Hepatocyte (in vitro differentiated cells): ENCODE data around the gene SGPP2. TPM values are rescaled to one million over a fixed set of nuclear protein-coding genes. Genes with fewer than 3 reads are reported as not detected.

Experiments used
- DNase-seq: peaks from one replicate; pipeline ENCODE4 v3.0.0-alpha.2; 2016; ENCODE audit warnings: low spot score
- H2AFZ ChIP-seq: fragments of 200-600 bp; sonication (generic); 2 replicates; pipeline ENCODE4 v1.6.0; 2016; ENCODE audit warnings: antibody characterized with exemption, mild to moderate bottlenecking
- H3K27ac ChIP-seq: fragments of 200-600 bp; sonication (generic); 2 replicates; pipeline ENCODE4 v1.5.1; 2016; ENCODE audit warnings: mild to moderate bottlenecking
- H3K27me3 ChIP-seq: fragments of 200-600 bp; sonication (generic); 2 replicates; pipeline ENCODE4 v1.6.1; 2016
- H3K36me3 ChIP-seq: fragments of 200-600 bp; sonication (generic); replicated peaks from 2 replicates; pipeline ENCODE4 v1.5.1; 2016; ENCODE audit warnings: low read depth; ENCODE audit not compliant: insufficient read depth
- H3K4me1 ChIP-seq: fragments of 200-600 bp; sonication (generic); 2 replicates; pipeline ENCODE4 v1.5.1; 2016; ENCODE audit warnings: mild to moderate bottlenecking, moderate library complexity; ENCODE audit not compliant: insufficient read depth
- H3K4me2 ChIP-seq: fragments of 200-600 bp; sonication (generic); 2 replicates; pipeline ENCODE4 v1.6.0; 2016
- H3K4me3 ChIP-seq: fragments of 200-600 bp; sonication (generic); 2 replicates; pipeline ENCODE4 v1.5.1; 2016; ENCODE audit warnings: mild to moderate bottlenecking
- H3K79me2 ChIP-seq: fragments of 200-600 bp; sonication (generic); 2 replicates; pipeline ENCODE4 v1.6.0; 2017; ENCODE audit warnings: mild to moderate bottlenecking
- H3K9me2 ChIP-seq: fragments of 200-600 bp; sonication (generic); replicated peaks from 2 replicates; pipeline ENCODE4 v1.6.0; 2017; ENCODE audit warnings: mild to moderate bottlenecking; ENCODE audit not compliant: insufficient read depth
- H3K9me3 ChIP-seq: fragments of 200-600 bp; sonication (generic); 2 replicates; pipeline ENCODE4 v1.5.1; 2016; ENCODE audit warnings: low read depth, mild to moderate bottlenecking
- H4K20me1 ChIP-seq: fragments of 200-600 bp; sonication (generic); 2 replicates; pipeline ENCODE4 v1.6.0; 2016; ENCODE audit warnings: mild to moderate bottlenecking; ENCODE audit not compliant: insufficient read depth, poor library complexity, severe bottlenecking
- EZH2 ChIP-seq: fragments of 200-600 bp; sonication (generic); IDR thresholded peaks from 2 replicates; pipeline ENCODE4 v1.6.1; 2016; ENCODE audit warnings: antibody characterized with exemption, mild to moderate bottlenecking, borderline replicate concordance
- EZH2phosphoT487 ChIP-seq: fragments of 200-600 bp; sonication (generic); IDR thresholded peaks from one replicate; pipeline ENCODE4 v1.6.1; 2018; ENCODE audit warnings: antibody characterized with exemption, mild to moderate bottlenecking, low read depth, moderate library complexity; ENCODE audit not compliant: unreplicated experiment, severe bottlenecking
- WGBS: methylation state at CpG from one replicate; pipeline ENCODE4 v1.1.6; 2016; ENCODE audit warnings: low lambda C conversion rate; ENCODE audit errors: missing lambda C conversion rate; 5-methylcytosine and 5-hydroxymethylcytosine counted together
- polyA plus RNA-seq: library from polyadenylated mRNA; unstranded; fragments of >200 nt; fragmentation: Nextera tagmentation; extraction: Ambion mirVana; gene quantifications from 2 replicates; pipeline ENCODE4 v1.2.1, GENCODE V29; 2016
- total RNA-seq: library from RNA; depleted of rRNA; stranded (reverse); fragments of >200 nt; gene quantifications from 2 replicates; pipeline ENCODE4 v1.2.3, GENCODE V29; 2014
- TF ChIP-seq, protein P1 (sequence below): fragments of 200-600 bp; sonication (generic); IDR thresholded peaks from 2 replicates; pipeline ENCODE4 v1.5.1; 2016; ENCODE audit warnings: antibody characterized with exemption, mild to moderate bottlenecking; ENCODE audit not compliant: poor library complexity

SGPP2 gene
- total and polyA plus RNA-seq, 2 experiments from 2014 or later: 1.4 to 1.8 TPM

DNA sequence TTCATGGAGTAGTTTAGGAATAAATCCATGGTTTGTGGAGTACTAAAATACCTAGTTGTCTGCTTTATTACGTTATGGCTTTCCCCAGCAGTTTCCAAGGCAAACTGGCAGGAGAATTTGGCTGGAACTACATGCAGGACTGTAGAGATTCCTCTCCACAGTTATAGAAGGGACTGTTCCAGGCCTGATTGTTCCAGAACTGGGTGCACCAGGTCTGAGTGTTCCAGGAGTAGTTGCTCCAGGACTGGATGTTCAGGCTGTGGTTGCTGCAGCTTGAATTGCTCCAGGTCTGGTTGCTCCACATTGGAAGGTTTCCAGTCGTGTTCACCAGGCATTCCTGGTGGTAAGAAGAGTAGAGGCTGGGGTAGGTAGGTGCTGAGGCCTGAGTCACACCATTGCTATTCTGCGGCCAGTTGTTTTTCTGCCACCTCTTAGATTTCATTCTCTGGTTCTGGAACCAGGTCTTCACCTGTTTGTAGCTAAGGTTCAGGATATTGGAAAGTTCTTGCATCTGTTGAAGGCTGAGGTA, 28.1 kb downstream of the SGPP2 start:
- Histone ChIP-seq H4K20me1 (no peaks in the 10 kb centered on the region), H3K4me2 (no peak overlapping the region), H3K27ac (no peak overlapping the region), H3K9me3 (no peaks in the 10 kb centered on the region), H2AFZ (no peak overlapping the region), H3K36me3 (no peaks in the 10 kb centered on the region), H3K4me3 (no peak overlapping the region), H3K79me2 (no peaks in the 10 kb centered on the region), H3K4me1 (no peaks in the 10 kb centered on the region), H3K27me3 (peaks cover 3% of the 10 kb centered on the region), H3K9me2 (no peaks in the 10 kb centered on the region)
- DNase-seq: no peak
- TF ChIP-seq EZH2 (no peak), EZH2phosphoT487 (no peak)
- TF ChIP-seq, protein P1, sequence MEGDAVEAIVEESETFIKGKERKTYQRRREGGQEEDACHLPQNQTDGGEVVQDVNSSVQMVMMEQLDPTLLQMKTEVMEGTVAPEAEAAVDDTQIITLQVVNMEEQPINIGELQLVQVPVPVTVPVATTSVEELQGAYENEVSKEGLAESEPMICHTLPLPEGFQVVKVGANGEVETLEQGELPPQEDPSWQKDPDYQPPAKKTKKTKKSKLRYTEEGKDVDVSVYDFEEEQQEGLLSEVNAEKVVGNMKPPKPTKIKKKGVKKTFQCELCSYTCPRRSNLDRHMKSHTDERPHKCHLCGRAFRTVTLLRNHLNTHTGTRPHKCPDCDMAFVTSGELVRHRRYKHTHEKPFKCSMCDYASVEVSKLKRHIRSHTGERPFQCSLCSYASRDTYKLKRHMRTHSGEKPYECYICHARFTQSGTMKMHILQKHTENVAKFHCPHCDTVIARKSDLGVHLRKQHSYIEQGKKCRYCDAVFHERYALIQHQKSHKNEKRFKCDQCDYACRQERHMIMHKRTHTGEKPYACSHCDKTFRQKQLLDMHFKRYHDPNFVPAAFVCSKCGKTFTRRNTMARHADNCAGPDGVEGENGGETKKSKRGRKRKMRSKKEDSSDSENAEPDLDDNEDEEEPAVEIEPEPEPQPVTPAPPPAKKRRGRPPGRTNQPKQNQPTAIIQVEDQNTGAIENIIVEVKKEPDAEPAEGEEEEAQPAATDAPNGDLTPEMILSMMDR: no peak
- 69% methylated on average over 3 of the region's 3 CpGs for WGBS

DNA sequence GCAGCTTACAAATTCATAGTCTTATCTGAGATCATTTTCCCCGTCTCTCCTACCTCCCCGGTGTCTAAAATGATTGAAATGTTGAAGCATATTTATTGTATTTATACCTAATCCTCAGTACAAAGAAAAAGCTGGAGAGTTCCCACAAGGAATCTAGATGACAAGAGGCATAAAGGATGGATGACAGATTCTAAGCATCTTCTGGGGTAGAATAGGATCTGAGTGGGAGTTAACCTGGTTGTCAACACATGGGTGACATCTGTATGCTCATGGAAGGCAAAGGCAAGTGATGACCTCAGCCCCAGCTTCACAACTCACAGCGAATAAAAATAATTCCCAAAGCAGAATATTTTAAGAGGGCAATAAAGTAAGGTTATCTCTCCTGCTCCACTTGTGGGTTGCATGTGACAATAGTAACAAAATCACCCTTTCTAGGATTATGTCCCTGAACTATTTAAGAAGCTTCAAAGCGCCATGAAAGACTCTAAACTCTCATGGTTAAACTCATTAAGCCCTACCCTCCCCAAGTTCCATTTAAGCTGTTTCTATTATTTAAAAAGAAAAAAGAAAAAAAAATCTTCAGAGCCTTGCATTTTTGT, 32.2 kb downstream of the SGPP2 start:
- Histone ChIP-seq H2AFZ (no peak overlapping the region), H3K4me3 (no peak overlapping the region), H3K79me2 (no peaks in the 10 kb centered on the region), H4K20me1 (no peaks in the 10 kb centered on the region), H3K9me2 (no peaks in the 10 kb centered on the region), H3K9me3 (no peaks in the 10 kb centered on the region), H3K4me1 (no peaks in the 10 kb centered on the region), H3K36me3 (no peaks in the 10 kb centered on the region), H3K27me3 (no peaks in the 10 kb centered on the region), H3K4me2 (no peak overlapping the region), H3K27ac (no peak overlapping the region)
- TF ChIP-seq EZH2 (no peak), EZH2phosphoT487 (no peak)
- 69% methylated on average over 4 of the region's 4 CpGs for WGBS
- no peak for DNase-seq

DNA sequence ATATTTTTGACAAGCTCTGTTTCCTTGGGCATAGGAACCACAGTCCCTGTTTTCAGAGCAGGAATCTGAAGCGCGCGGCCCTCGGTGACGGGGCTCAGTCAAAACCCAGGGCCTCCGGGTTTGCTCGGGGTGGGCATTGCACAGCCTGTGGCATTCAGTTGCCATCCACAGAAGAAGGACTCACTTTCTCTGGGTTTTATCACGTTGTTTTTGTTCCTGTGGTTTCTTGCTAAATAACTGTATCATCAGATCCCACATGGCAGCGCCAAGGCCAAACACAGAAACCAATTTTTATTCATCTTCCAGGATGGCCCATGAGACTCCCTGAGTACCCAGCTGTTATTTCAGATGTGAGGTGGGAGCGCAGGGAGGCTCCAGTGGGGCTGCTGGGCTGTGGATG, 35.6 kb downstream of the SGPP2 start:
- Histone ChIP-seq H3K79me2 (no peaks in the 10 kb centered on the region), H3K4me1 (no peaks in the 10 kb centered on the region), H3K9me3 (no peaks in the 10 kb centered on the region), H3K4me2 (no peak overlapping the region), H2AFZ (no peak overlapping the region), H3K36me3 (no peaks in the 10 kb centered on the region), H3K4me3 (no peak overlapping the region), H4K20me1 (no peaks in the 10 kb centered on the region), H3K27ac (no peak overlapping the region), H3K9me2 (no peaks in the 10 kb centered on the region), H3K27me3 (peaks cover 4% of the 10 kb centered on the region)
- no peak for DNase-seq
- TF ChIP-seq, protein P1: no peak
- TF ChIP-seq EZH2phosphoT487: no peak
- TF ChIP-seq EZH2: no peak
- WGBS: 92% methylated on average over 10 of the region's 10 CpGs

DNA sequence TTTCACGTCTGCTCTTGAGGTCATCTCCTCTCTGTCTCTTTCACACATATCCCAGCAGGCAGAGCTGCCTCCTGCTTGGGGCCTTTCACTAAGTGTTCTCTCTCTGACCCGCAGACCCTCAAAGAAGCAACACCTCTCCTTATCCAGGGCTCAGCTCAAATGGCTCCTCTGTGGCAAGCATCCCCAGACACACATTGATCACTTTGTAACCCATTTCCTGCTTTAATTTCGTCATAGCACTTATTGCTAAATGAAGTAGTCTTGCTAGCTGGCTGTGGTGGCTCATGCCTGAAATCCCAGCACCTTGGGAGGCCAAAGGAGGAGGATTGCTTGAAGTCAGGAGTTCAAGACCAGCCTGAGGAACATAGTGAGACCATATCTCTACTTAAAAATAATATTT, 41.4 kb downstream of the SGPP2 start:
- 69% methylated on average over 3 of the region's 3 CpGs for WGBS
- Histone ChIP-seq H3K4me1 (no peaks in the 10 kb centered on the region), H3K4me3 (no peak overlapping the region), H3K9me2 (no peaks in the 10 kb centered on the region), H4K20me1 (no peaks in the 10 kb centered on the region), H3K27me3 (peaks cover 6% of the 10 kb centered on the region), H3K27ac (no peak overlapping the region), H3K36me3 (no peaks in the 10 kb centered on the region), H3K9me3 (no peaks in the 10 kb centered on the region), H2AFZ (no peak overlapping the region), H3K79me2 (no peaks in the 10 kb centered on the region), H3K4me2 (no peak overlapping the region)
- TF ChIP-seq EZH2phosphoT487 (no peak), EZH2 (no peak)
- TF ChIP-seq, protein P1: no peak
- DNase-seq: no peak
